Posterior cingulate gyrus (tissue), 11 donors: Measurements from ENCODE around the gene DCDC1.

ENCODE experiments used
- DNase-seq, 10 donors: peaks; one replicate each; pipeline versions ENCODE4 v3.0.0 to v3.0.0-alpha.2; 2020 to 2021; ENCODE audit warnings: mixed read lengths in 3 of 10
- intact Hi-C: fragments of 100-400 bp; cut with DNase I; formaldehyde crosslinking; loops from one replicate; pipeline ENCODE4 v1.15.1; 2023

The DCDC1 gene

GRCh38 chr11:30935861-30936260 lies 433.7 kb downstream of the DCDC1 start:
- intact Hi-C loops = no loop called here
- DNase-seq = no peak

DNA sequence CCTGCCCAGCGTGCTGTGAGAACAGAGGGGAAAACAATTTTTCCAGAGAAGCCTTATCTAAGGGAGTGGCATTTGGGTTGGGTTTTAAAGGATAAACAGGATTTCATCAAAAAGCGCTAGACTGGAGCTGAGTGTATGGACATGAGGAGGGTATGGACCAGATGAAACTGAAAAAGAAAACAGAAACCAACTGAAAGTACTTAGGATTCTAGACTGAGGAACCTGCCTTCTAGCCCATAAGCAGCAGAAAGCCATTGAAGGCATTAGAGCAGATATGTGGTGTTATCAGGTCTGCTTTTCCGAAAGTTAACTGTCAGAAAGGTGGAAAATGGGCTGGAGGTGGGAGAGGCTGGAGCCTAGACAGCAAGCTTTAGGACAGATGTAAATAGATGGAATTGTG lies 443.4 kb downstream of the DCDC1 start:
- DNase-seq = no peak
- intact Hi-C loops = no loop called here

GRCh38 chr11:30921811-30922210 lies 447.7 kb downstream of the DCDC1 start:
- intact Hi-C loops = no loop called here
- no peak for DNase-seq

GRCh38 chr11:30919389-30920152 lies 450.0 kb downstream of the DCDC1 start:
- intact Hi-C loops = loop anchor here (2.0 to 5.0 kb wide), 2 partner anchors 572 to 1487 kb away; no protein-coding TSS in a partner anchor
- no peak for DNase-seq

- DNase-seq = no peak
- intact Hi-C loops = loop anchor here (2.0 to 5.0 kb wide), 2 partner anchors 571 to 1485 kb away; no protein-coding TSS in a partner anchor
Measured at GRCh38 chr11:30917859-30918478, 451.6 kb downstream of the DCDC1 start.

GRCh38 chr11:30917266-30917665 lies 452.3 kb downstream of the DCDC1 start:
- intact Hi-C loops = loop anchor here (5.0 kb wide), 1 partner anchor 570 kb away; no protein-coding TSS in a partner anchor
- DNase-seq = no peak

DNA sequence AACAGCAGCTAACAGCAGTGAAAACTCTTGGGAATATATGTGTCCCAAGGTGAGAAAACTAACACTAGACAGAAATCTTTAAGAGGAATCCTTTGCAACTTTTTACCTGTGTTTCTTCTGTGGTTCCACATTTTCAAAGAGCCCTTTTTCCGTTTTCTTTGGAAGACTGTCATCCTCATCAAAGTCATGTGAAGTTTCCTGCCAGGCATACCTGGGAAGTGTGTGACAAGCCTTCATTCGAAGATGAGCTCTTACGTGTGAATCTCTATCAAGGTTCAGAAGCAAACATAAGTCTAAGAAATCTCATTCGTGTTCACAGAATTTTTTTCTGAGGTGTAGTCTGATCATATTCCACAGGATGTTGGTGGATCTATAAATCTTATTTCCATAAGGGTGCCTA lies 452.8 kb downstream of the DCDC1 start:
- no peak for DNase-seq
- intact Hi-C loops = loop anchor here (5.0 kb wide), 1 partner anchor 569 kb away; no protein-coding TSS in a partner anchor

DNA sequence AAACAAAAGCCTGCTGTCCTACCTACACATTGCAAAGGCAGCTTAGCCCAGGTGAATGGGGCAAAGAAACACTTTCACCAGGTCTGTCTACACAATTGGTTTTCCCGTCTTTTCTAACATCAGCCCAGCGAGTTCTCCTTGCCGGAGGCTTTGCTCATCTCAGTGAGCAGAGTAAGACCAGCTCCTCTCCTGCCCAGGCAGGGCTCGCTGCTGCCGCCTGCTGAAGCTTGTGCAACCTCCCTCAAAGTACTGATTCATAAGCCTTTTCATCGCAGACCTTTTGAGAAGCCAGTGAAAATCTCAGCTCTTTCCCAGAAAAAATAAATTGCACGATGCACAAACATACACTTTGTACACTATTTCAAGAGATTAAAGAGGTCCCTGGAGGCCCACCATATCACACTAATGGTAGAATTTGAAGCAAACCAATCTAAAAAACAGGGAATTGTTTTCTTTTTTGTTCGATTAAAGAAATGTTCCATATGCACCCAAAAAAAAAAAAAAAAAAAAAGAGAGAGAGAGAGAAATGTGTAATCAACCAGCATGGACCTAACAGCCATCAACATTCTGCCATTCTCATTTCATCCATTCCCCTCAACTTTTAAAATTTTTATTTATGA lies 455.3 kb downstream of the DCDC1 start:
- intact Hi-C loops = no loop called here
- peak; percentile 48 to 96 (median 71) for DNase-seq

DNA sequence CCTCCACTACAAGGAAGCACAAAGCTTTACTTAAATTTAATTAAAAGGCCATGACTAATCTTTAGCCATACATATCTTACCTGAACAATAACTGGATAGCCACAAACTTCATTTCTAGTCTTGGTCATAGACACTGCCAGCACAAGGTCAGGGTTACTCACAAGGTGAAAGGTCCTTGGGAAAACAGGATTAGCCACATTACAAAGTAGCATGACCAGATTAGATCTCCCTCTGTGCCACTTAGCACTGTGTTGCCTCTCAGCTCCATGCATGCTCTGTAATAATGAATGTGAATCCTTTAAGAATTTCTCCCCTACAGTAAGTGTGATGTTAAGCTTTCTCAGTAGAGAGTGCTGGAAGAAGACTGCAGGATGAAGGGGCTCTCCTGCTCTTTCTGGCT lies 458.3 kb downstream of the DCDC1 start:
- DNase-seq = no peak
- intact Hi-C loops = no loop called here

DNA sequence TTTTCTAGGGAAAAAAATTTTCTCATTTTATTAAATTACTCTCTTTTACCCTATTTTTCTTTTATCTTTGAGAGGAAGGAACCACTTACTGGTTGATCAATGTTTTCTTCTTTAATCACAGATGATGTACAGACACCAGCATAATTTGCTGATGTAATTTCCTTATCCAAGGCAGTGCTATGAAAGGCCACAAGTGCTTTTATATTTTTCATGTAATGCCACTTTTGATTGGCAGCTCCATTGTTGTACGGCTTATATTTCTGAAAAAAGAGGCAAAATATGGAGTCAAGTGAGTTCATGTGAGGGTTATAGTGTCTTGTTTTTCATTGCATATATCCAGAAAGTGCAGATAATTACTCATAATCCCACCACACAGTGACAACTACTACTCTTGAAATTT lies 460.7 kb downstream of the DCDC1 start:
- no peak for DNase-seq
- intact Hi-C loops = no loop called here

- DNase-seq = no peak
- intact Hi-C loops = no loop called here
Measured at GRCh38 chr11:30908272-30908671, 461.3 kb downstream of the DCDC1 start.

DNA sequence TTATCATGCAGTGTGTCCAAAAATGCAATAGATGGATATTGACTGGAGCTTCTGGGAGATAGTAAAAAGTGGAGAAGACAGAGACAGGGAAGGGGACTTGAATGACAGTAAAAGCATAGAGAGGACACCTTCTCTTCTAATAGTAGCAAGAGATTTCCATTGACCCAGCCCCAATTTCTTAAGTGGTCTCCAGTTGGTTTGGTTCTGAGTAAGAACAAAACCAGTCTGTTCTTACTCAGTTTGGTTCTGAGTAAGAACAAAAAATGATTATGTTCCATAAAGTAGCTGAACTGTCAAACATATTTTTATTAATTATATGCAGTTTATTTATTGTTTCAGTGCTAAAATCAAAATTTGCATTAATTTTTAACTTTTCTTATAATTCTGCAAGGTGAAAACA lies 466.6 kb downstream of the DCDC1 start:
- DNase-seq = no peak
- intact Hi-C loops = no loop called here

GRCh38 chr11:30895046-30895445 lies 474.5 kb downstream of the DCDC1 start:
- no peak for DNase-seq

DNA sequence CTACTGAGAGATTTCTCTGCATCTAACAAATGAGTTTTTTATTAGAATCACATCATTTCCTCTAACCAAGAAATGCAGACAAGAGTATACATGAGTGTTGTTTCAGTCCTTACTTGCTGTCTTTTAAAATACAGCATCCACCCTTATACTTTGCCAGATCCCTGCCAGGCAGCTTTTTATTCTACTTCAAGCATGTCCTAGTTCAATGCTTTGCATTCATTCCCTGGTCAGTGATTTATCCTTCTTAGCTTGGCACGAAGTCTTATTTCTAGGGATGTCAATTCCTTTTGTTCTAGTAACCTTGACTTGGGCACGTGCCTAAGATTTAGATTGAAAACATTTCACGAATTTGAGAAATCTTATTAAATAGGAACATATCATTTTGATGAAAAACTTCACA lies 476.2 kb downstream of the DCDC1 start:
- no peak for DNase-seq

More at GRCh38 chr11:30895046-30895445, 474.5 kb downstream of the DCDC1 start:
- intact Hi-C loops = no loop called here

DNA sequence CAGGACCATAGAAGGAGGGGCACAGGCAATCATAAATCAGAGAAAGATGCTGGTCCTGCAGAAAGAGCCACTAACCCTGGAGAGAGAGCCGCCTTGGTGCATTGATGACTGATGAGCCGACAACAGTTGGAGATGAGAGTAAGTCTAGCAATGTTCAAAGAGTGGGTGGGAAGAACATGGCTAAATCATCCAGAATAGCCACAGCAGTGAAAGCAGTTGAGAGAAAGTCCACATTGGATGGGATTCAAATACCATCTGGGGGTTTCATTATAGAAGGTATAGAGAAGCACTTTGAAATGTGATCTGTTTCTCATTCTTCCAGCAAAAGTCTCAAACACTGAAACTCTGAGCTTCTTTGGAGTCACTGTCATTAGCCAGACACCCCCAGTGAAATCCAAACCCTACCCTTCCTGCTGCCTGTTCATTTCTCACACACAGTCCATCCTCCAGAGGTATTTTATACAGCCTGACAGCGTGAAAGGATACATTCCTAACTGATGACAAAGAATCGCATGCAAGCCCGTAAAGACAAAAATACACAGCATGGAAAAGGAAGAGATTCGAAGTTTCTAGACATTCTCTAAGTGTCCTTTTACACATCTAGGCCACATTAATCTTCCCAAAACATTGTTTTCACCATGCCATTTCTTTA lies 480.3 kb downstream of the DCDC1 start:
- intact Hi-C loops = no loop called here
- peak in 1 of 10 donors; percentile 47 for DNase-seq

More for the DNA sequence above, 476.2 kb downstream of the DCDC1 start:
- intact Hi-C loops = no loop called here

DNA sequence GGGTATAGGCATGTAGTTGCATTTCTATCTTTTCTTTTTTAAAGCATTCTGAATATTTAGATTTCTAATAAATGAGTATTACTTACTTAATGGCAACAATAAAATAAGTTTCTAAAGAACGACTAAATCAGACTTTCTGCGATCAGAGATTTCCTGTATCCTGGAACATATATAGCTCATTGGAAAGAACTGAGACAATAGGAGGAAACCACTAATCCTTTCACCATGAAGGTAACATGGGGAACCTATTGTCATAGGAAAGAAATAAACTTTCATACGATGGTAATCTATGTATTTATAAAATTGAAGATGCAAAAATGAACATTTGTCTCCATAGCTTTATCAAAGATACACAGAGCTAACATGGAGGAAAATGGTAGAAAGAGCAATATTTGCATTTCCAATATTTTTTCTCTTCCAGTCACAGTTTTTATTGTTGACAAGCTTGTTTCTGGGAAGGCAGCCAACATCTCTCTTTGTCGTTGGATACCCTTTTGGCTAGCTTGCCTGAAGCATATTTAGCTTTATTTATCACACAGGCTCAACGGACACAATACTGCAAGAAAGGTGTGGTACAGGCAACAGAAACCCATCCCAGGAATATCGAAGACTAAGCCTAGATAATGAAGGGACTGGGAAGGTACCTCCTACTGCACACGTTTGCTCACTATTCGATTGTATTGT lies 490.1 kb downstream of the DCDC1 start:
- intact Hi-C loops = no loop called here
- no peak for DNase-seq

GRCh38 chr11:30878400-30878799 lies 491.1 kb downstream of the DCDC1 start:
- intact Hi-C loops = no loop called here
- DNase-seq = no peak

- intact Hi-C loops = no loop called here
- no peak for DNase-seq
Measured at GRCh38 chr11:30876663-30877396, 492.7 kb downstream of the DCDC1 start.

DNA sequence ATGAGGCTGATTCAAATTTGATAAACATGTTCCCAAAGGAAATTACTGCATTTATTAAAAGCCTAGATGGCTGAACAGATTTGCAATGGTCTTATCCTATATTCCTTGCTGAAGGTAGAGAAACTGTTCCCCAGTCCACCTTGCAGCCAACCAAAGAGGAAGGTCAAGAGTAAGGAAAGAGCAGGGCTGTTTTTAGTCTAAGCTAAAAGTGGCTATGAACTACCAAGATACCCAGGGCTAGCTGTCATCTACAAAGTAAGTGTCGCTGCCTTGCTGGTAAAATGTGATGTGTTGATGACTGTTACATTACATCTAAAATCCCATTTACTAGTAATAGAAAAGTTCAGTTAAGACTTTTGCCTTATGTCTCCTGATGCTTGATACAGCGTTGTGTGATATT lies 493.3 kb downstream of the DCDC1 start:
- DNase-seq = no peak
- intact Hi-C loops = no loop called here

- intact Hi-C loops = no loop called here
- DNase-seq = no peak
Measured at GRCh38 chr11:30875806-30876205, 493.7 kb downstream of the DCDC1 start.
